Breast epithelium (tissue), 4 donors: ENCODE data around the gene ZNF423. TPM values are rescaled to one million over a fixed set of nuclear protein-coding genes. Genes with fewer than 3 reads are reported as not detected.

Experiments used
- DNase-seq, 2 donors: peaks; one replicate each; pipeline ENCODE4 v3.0.0-alpha.2; 2019; ENCODE audit warnings: low spot score in 2 of 2
- H3K27ac ChIP-seq, 2 donors: fragments of 200-600 bp; sonication (generic) in 1 of 2; one replicate each; pipeline ENCODE4 v1.5.1; 2016 to 2019; ENCODE audit warnings: mild to moderate bottlenecking in 1 of 2
- H3K27me3 ChIP-seq, 2 donors: fragments of 200-600 bp; sonication (generic) in 1 of 2; one replicate each; pipeline versions ENCODE4 v1.5.1 to v1.6.0; 2017 to 2019; ENCODE audit warnings: control low read depth in 1 of 2, mild to moderate bottlenecking in 1 of 2
- H3K36me3 ChIP-seq: fragments of 200-600 bp; one replicate; pipeline ENCODE4 v1.5.1; 2019
- H3K4me1 ChIP-seq, 2 donors: fragments of 200-600 bp; sonication (generic); one replicate each; pipeline ENCODE4 v1.5.1; 2016 to 2019; ENCODE audit warnings: control low read depth in 1 of 2
- H3K4me3 ChIP-seq, 3 donors: fragments of 200-600 bp; sonication (generic); 1 replicate in 2 of 3; 2 replicates in 1 of 3; pipeline ENCODE4 v1.5.1; 2016 to 2019; ENCODE audit warnings: mild to moderate bottlenecking in 3 of 3, moderate library complexity in 2 of 3
- H3K9me3 ChIP-seq, 2 donors: fragments of 200-600 bp; sonication (generic) in 1 of 2; one replicate each; pipeline ENCODE4 v1.5.1; 2016 to 2019; ENCODE audit warnings: control low read depth in 1 of 2
- POLR2A ChIP-seq: fragments of 450-650 bp; IDR thresholded peaks from one replicate; pipeline ENCODE4 v1.6.1; 2016; ENCODE audit warnings: antibody characterized with exemption, mild to moderate bottlenecking, moderate library complexity
- POLR2AphosphoS5 ChIP-seq, 3 donors: sonication (generic); formaldehyde crosslinking; IDR thresholded peaks; one replicate each; pipeline ENCODE4 v1.6.1; 2017; ENCODE audit warnings: antibody characterized with exemption in 3 of 3
- intact Hi-C: fragments of 100-400 bp; cut with DNase I; formaldehyde crosslinking; loops from one replicate; pipeline ENCODE4 v1.15.1; 2023; ENCODE audit warnings: low total_unique reads
- total RNA-seq, 3 donors: library from RNA; depleted of rRNA; stranded (reverse); fragments of >200 nt; gene quantifications; one replicate each; pipeline ENCODE4 v1.1.0, GENCODE V29; 2016
- TF ChIP-seq, protein P1 (sequence below), 3 donors: fragments of 450-650 bp; IDR thresholded peaks; one replicate each; pipeline ENCODE4 v1.5.1; 2016 to 2017; ENCODE audit warnings: antibody characterized with exemption in 3 of 3, mild to moderate bottlenecking in 3 of 3, moderate library complexity in 3 of 3

ZNF423 gene
- total RNA-seq, 3 donors from 2014 or later: 4.7 to 8.0 (median 5.9) TPM

DNA sequence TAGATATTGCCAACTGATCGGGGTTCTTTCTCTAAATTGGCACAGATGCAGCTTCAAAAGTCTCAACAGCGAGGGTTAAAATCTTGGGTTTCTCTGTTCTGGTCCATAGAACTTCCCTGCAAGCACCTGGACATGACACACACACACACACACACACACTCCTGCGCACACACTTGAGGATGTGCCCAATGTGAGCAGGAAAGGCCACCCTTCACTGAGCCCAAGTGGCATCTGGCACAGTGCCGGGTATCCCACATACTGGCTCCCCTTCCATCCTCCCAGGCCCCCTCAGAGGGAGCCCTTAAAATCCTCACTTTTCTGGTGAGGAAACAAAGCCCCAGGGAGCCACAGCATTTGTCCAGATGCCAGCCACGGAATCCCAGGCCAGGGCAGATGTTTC is 55.5 kb downstream of the ZNF423 start:
- DNase-seq: peak in 1 of 2 donors; percentile 18
- no peaks in the 10 kb centered on the region for H3K9me3 ChIP-seq
- TF ChIP-seq POLR2AphosphoS5 (IDR thresholded peaks at IDR 0.05): no peak
- no peak for TF ChIP-seq POLR2A
- TF ChIP-seq, protein P1, sequence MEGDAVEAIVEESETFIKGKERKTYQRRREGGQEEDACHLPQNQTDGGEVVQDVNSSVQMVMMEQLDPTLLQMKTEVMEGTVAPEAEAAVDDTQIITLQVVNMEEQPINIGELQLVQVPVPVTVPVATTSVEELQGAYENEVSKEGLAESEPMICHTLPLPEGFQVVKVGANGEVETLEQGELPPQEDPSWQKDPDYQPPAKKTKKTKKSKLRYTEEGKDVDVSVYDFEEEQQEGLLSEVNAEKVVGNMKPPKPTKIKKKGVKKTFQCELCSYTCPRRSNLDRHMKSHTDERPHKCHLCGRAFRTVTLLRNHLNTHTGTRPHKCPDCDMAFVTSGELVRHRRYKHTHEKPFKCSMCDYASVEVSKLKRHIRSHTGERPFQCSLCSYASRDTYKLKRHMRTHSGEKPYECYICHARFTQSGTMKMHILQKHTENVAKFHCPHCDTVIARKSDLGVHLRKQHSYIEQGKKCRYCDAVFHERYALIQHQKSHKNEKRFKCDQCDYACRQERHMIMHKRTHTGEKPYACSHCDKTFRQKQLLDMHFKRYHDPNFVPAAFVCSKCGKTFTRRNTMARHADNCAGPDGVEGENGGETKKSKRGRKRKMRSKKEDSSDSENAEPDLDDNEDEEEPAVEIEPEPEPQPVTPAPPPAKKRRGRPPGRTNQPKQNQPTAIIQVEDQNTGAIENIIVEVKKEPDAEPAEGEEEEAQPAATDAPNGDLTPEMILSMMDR (IDR thresholded peaks at IDR 0.05): no peak
- no peaks in the 10 kb centered on the region for H3K36me3 ChIP-seq
- H3K27me3 ChIP-seq: no peaks in the 10 kb centered on the region
- intact Hi-C loops: no loop called here
- H3K4me1 ChIP-seq: no peaks in the 10 kb centered on the region
- peak overlapping the region; percentile 45 to 64 for H3K27ac ChIP-seq
- peak overlapping the region in 2 of 3 donors; percentile 12 for H3K4me3 ChIP-seq

DNA sequence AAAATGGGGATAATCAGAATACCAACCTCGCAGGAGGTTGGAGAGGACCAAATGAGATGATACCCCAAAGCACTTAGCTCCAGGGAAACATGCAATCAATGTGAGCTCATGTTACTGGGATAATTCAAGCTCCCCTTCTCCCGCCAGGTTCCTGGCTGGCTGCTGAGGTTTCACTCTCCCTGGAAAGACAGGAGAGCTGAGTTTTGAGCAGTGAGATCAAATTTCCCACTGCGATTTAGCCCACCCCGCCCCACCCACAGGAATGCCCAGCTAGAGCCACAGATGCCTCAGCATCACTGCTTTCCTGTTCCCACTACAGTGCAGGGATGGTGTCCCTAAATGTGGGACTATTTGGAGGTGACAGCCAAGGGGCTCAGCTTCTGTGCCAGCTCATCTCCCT is 56.7 kb downstream of the ZNF423 start:
- Histone ChIP-seq H3K4me3 (no peak overlapping the region), H3K9me3 (no peaks in the 10 kb centered on the region), H3K4me1 (no peaks in the 10 kb centered on the region), H3K36me3 (no peaks in the 10 kb centered on the region), H3K27me3 (no peaks in the 10 kb centered on the region), H3K27ac (no peak overlapping the region)
- no peak for DNase-seq
- TF ChIP-seq, protein P1 (IDR thresholded peaks at IDR 0.05): no peak
- no peak for TF ChIP-seq POLR2A
- TF ChIP-seq POLR2AphosphoS5 (IDR thresholded peaks at IDR 0.05): no peak
- intact Hi-C loops: no loop called here

DNA sequence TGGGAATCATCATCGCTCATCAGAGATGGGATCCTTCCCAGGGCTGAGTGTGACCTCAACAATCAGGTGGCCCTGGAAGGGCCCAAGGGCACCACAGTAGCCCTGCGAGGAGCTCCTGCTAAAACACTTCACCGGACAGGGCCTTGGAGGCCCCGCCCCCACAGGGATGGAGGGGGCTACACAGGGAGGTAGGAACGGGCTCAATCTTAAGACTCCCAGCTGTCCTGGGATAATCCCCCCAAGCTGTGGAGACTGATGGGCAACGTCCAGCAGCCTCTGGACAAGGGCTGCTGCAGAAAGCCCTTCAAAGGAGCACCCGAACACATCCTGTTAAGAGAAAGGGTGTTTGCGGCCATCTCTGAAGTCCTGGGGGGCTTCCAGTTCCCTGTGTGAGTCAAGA is 60.4 kb downstream of the ZNF423 start:
- Histone ChIP-seq H3K36me3 (no peaks in the 10 kb centered on the region), H3K27ac (no peak overlapping the region), H3K4me3 (no peak overlapping the region), H3K9me3 (no peaks in the 10 kb centered on the region), H3K4me1 (no peaks in the 10 kb centered on the region), H3K27me3 (no peaks in the 10 kb centered on the region)
- intact Hi-C loops: no loop called here
- DNase-seq: no peak
- TF ChIP-seq POLR2A (no peak), POLR2AphosphoS5 (IDR thresholded peaks at IDR 0.05) (no peak)
- TF ChIP-seq, protein P1 (IDR thresholded peaks at IDR 0.05): no peak

DNA sequence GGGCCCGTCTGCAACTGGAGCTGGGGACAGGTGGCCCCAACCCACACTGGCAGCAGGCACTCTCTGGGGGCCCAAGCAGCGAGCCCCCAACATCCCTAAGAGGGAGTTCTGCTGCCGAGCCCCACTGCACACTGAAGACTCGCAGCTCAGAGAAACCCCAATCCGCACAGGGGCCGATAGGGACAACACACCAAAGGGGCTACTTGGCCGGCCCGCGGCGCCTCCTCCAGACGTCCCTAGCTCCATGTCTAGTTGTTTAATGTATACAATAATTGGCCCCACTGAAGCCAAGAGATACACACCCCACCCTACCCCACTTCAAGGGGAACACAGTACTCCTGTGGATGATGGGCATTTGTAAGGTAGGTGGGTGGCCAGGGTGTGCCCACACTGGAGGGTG is 62.7 kb downstream of the ZNF423 start:
- Histone ChIP-seq H3K27me3 (no peaks in the 10 kb centered on the region), H3K4me3 (no peak overlapping the region), H3K4me1 (no peaks in the 10 kb centered on the region), H3K36me3 (no peaks in the 10 kb centered on the region), H3K9me3 (no peaks in the 10 kb centered on the region), H3K27ac (no peak overlapping the region)
- DNase-seq: no peak
- intact Hi-C loops: no loop called here
- TF ChIP-seq POLR2AphosphoS5 (IDR thresholded peaks at IDR 0.05) (no peak), POLR2A (no peak)
- TF ChIP-seq, protein P1 (IDR thresholded peaks at IDR 0.05): no peak

DNA sequence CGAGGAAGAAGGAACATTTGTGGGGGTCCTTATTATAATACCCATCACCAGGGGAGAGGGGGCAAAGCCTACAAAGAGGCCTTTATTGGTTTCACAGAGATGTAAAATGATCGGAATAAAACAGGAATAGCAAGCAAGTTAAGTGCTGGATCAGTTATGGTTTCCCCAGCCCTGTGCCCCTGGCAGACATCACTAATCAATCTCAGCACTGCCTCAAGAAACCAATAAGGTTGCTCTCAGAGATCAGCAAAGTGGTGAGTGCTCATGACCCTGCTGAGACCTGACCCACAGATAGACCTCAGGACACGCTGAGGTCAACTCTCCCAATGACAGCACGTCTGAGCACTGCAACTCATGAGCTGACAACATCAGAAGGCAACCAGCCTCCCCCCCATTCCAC is 66.3 kb downstream of the ZNF423 start:
- no peaks in the 10 kb centered on the region for H3K27me3 ChIP-seq
- DNase-seq: no peak
- intact Hi-C loops: no loop called here
- H3K9me3 ChIP-seq: no peaks in the 10 kb centered on the region
- TF ChIP-seq POLR2A: no peak
- TF ChIP-seq, protein P1 (IDR thresholded peaks at IDR 0.05): no peak
- no peak for TF ChIP-seq POLR2AphosphoS5 (IDR thresholded peaks at IDR 0.05)
- H3K4me1 ChIP-seq: no peaks in the 10 kb centered on the region
- peak overlapping the region in 1 of 2 donors; percentile 55 for H3K27ac ChIP-seq
- H3K4me3 ChIP-seq: no peak overlapping the region
- H3K36me3 ChIP-seq: no peaks in the 10 kb centered on the region
